Endothelial cell of umbilical vein (primary cell): ENCODE data around the gene TAMALIN. TPM values are rescaled to one million over a fixed set of nuclear protein-coding genes. Genes with fewer than 3 reads are reported as not detected.

Experiments used
- BruUV-seq: library from RNA; stranded (reverse); fragments of 400-500 nt; replicated peaks from 2 replicates; lab custom pipeline; 2021; lab: Mats Ljungman, UMichigan
- CTCF ChIA-PET: fragments of 300-600, 350-600 bp; sonication (Branson Sonifier 250); formaldehyde crosslinking; loops from one replicate; lab custom pipeline; 2021; ENCODE audit warnings: antibody characterized with exemption, inconsistent platforms; lab: Charles Lee
- POLR2A ChIA-PET: fragments of 300-600, 350-600 bp; sonication (Branson Sonifier 250); formaldehyde crosslinking; loops from one replicate; lab custom pipeline; 2021; ENCODE audit warnings: antibody characterized with exemption, inconsistent platforms; lab: Charles Lee
- DNase-seq: peaks from one replicate; pipeline ENCODE4 v3.0.0-alpha.2; 2011; ENCODE audit warnings: low read depth, low spot score
- FAIRE-seq: peaks from 2 replicates; lab custom pipeline; 2011; peaks lifted over from hg19 to GRCh38; lab: Jason Lieb, UNC
- H2AFZ ChIP-seq: 2 replicates; pipeline ENCODE4 v1.6.0; 2012; ENCODE audit warnings: low read depth, low read length, control low read depth, inconsistent platforms
- H3K27ac ChIP-seq: 2 replicates; pipeline ENCODE4 v1.5.1; 2011; ENCODE audit warnings: low read depth, mild to moderate bottlenecking, control low read depth, low read length, moderate library complexity; ENCODE audit not compliant: insufficient read depth
- H3K27me3 ChIP-seq, 2 experiments: 2 replicates each; pipeline versions ENCODE4 v1.6.0 to v1.6.1; 2011; ENCODE audit warnings: low read length in 2 of 2, mixed read lengths in 1 of 2; ENCODE audit not compliant: control insufficient read depth in 2 of 2, insufficient read depth in 2 of 2
- H3K36me3 ChIP-seq, 2 experiments: 2 replicates in 1 of 2; 3 replicates in 1 of 2; pipeline ENCODE4 v1.5.1; 2011; ENCODE audit warnings: low read length in 2 of 2, mild to moderate bottlenecking in 1 of 2, moderate library complexity in 1 of 2; ENCODE audit not compliant: control insufficient read depth in 2 of 2, insufficient read depth in 2 of 2; ENCODE audit errors: extremely low read depth in 1 of 2
- H3K4me1 ChIP-seq: 3 replicates; pipeline ENCODE4 v1.5.1; 2011; ENCODE audit warnings: mild to moderate bottlenecking, low read length; ENCODE audit not compliant: control insufficient read depth, insufficient read depth; ENCODE audit errors: extremely low read depth
- H3K4me2 ChIP-seq: 2 replicates; pipeline ENCODE4 v1.6.1; 2011; ENCODE audit warnings: low read length, control low read depth, mixed read lengths; ENCODE audit not compliant: insufficient read depth
- H3K4me3 ChIP-seq, 3 experiments: fragments of 200-600 bp in 1 of 3; sonication (generic), shearing (Covaris generic) in 1 of 3; replicated peaks in 1 of 3; 2 replicates each; pipeline ENCODE4 v1.5.1; 2011 to 2016; ENCODE audit warnings: control low read depth in 3 of 3, low read length in 3 of 3, mild to moderate bottlenecking in 2 of 3, inconsistent platforms in 1 of 3, low read depth in 1 of 3, moderate library complexity in 1 of 3; ENCODE audit not compliant: insufficient read depth in 1 of 3
- H3K79me2 ChIP-seq: 2 replicates; pipeline ENCODE4 v1.6.0; 2012; ENCODE audit warnings: low read length, inconsistent platforms; ENCODE audit not compliant: control insufficient read depth, insufficient read depth
- H3K9ac ChIP-seq: replicated peaks from 2 replicates; pipeline ENCODE3; 2011; ENCODE audit warnings: low read length, control low read depth; ENCODE audit not compliant: insufficient read depth; ENCODE audit errors: extremely low read depth
- H3K9me1 ChIP-seq: replicated peaks from 3 replicates; pipeline ENCODE4 v1.6.0; 2011; ENCODE audit warnings: mild to moderate bottlenecking, low read length; ENCODE audit not compliant: control insufficient read depth, insufficient read depth; ENCODE audit errors: extremely low read depth
- H3K9me3 ChIP-seq: replicated peaks from 2 replicates; pipeline ENCODE4 v1.5.1; 2012; ENCODE audit warnings: low read length, inconsistent platforms; ENCODE audit not compliant: control insufficient read depth, insufficient read depth
- H4K20me1 ChIP-seq: replicated peaks from 2 replicates; pipeline ENCODE3; 2011; ENCODE audit warnings: mild to moderate bottlenecking, low read length; ENCODE audit not compliant: control insufficient read depth, insufficient read depth; ENCODE audit errors: extremely low read depth
- EZH2 ChIP-seq: IDR thresholded peaks from 2 replicates; pipeline ENCODE4 v1.6.1; 2012; ENCODE audit warnings: borderline replicate concordance, low read depth, mild to moderate bottlenecking, moderate library complexity, low read length, inconsistent platforms; ENCODE audit not compliant: severe bottlenecking
- FOS ChIP-seq: IDR thresholded peaks from 2 replicates; pipeline ENCODE4 v1.6.1; 2011; ENCODE audit warnings: mild to moderate bottlenecking, low read length, moderate library complexity, borderline replicate concordance; ENCODE audit not compliant: insufficient read depth
- GATA2 ChIP-seq: IDR thresholded peaks from 2 replicates; pipeline ENCODE4 v1.7.0; 2011; ENCODE audit warnings: low read depth, mild to moderate bottlenecking, moderate library complexity, mixed read lengths, low read length; ENCODE audit not compliant: insufficient read length, insufficient read depth
- JUN ChIP-seq: IDR thresholded peaks from 2 replicates; pipeline ENCODE4 v1.6.1; 2011; ENCODE audit warnings: borderline replicate concordance, low read depth; ENCODE audit not compliant: insufficient read length, insufficient read depth
- MYC ChIP-seq: IDR thresholded peaks from one replicate; pipeline ENCODE4 v1.6.1; 2011; ENCODE audit warnings: mild to moderate bottlenecking, low read depth, low read length
- POLR2A ChIP-seq: IDR thresholded peaks from 2 replicates; pipeline ENCODE4 v1.6.1; 2012; ENCODE audit warnings: low read depth, mild to moderate bottlenecking, control low read depth, low read length
- POLR2AphosphoS5 ChIP-seq: IDR thresholded peaks from 2 replicates; pipeline ENCODE4 v1.6.1; 2012; ENCODE audit warnings: low read depth, mild to moderate bottlenecking, control low read depth, low read length, moderate library complexity; ENCODE audit not compliant: insufficient read depth
- dilution Hi-C: fragments of 300-500 bp; cut with MboI; formaldehyde crosslinking; loops from one replicate; pipeline ENCODE4 v1.15.0; 2019; ENCODE audit warnings: low sequenced_read_pairs; ENCODE audit not compliant: extremely low pct_ligation_motif_present
- intact Hi-C: fragments of 100-400 bp; cut with micrococcal nuclease; formaldehyde crosslinking; loops from one replicate; pipeline ENCODE4 v1.10.0; 2022
- polyA plus RNA-seq, 4 experiments: library from polyadenylated mRNA; depleted of rRNA in 3 of 4; stranded (reverse) in 3 of 4; unstranded in 1 of 4; fragments of >200 nt; gene quantifications; 2 replicates each; pipeline versions ENCODE4 v1.2.1 to v1.2.3, GENCODE V29; 2011 to 2012; ENCODE audit warnings: missing spikeins in 1 of 4
- total RNA-seq: library from RNA; stranded (reverse); gene quantifications from 2 replicates; pipeline ENCODE4 v1.2.3, GENCODE V29; 2021
- TF ChIP-seq, protein P1 (sequence below): IDR thresholded peaks from 2 replicates; pipeline ENCODE4 v1.6.1; 2011; ENCODE audit not compliant: insufficient read depth, insufficient read length
- TF ChIP-seq, protein P2 (sequence below), 2 donors: IDR thresholded peaks; 1 replicate in 1 of 2; 2 replicates in 1 of 2; pipeline ENCODE4 v1.5.1; 2011; ENCODE audit warnings: low read length in 2 of 2, mild to moderate bottlenecking in 2 of 2, moderate library complexity in 2 of 2, control low read depth in 1 of 2, inconsistent platforms in 1 of 2, low read depth in 1 of 2; ENCODE audit not compliant: insufficient read depth in 1 of 2; ENCODE audit errors: extremely low read depth in 1 of 2

The TAMALIN gene
- total and polyA plus RNA-seq, 2 donors (not counting 3 experiments of a cell fraction or from before 2014, with no cell fraction given), result 53.3 to 87.5 TPM

DNA sequence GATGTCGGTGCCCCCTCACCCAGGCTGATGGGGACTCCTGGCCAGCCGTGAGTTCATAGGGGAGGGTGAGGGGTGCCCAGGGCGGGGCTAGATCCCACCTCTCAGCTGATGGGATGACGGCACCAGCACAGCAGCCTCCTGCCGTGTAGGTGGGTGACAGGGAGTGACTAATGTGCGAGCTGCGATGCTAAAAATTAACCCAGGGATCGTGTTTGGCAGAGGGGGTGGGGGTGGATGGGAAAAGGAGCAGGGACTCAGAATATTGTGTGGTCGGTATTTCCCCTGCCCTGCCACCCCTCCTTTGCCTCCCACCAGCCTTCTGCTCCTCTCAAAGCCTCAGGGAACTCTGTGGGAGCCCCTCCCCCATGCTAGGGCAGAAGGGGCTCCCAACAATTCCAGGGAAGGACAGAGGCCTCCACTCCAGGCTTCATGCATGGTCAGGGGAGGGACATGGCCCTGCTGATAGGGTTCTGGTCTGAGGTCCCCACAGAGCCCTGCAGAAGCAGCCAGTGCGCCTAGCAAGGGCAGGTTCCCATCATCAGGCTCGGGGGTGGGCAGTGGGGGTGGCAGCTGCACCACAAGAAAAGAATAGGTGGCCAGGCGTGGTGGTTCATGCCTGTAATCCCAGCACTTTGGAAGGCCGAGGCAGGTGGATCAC lies 12.5 kb downstream of the TAMALIN start:
- no peak overlapping the region for H2AFZ ChIP-seq
- no peak for TF ChIP-seq GATA2
- TF ChIP-seq FOS, result no peak
- no peak for TF ChIP-seq POLR2AphosphoS5
- TF ChIP-seq, protein P1, sequence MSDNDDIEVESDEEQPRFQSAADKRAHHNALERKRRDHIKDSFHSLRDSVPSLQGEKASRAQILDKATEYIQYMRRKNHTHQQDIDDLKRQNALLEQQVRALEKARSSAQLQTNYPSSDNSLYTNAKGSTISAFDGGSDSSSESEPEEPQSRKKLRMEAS, result no peak
- TF ChIP-seq JUN, result no peak
- TF ChIP-seq POLR2A, result no peak
- TF ChIP-seq, protein P2, sequence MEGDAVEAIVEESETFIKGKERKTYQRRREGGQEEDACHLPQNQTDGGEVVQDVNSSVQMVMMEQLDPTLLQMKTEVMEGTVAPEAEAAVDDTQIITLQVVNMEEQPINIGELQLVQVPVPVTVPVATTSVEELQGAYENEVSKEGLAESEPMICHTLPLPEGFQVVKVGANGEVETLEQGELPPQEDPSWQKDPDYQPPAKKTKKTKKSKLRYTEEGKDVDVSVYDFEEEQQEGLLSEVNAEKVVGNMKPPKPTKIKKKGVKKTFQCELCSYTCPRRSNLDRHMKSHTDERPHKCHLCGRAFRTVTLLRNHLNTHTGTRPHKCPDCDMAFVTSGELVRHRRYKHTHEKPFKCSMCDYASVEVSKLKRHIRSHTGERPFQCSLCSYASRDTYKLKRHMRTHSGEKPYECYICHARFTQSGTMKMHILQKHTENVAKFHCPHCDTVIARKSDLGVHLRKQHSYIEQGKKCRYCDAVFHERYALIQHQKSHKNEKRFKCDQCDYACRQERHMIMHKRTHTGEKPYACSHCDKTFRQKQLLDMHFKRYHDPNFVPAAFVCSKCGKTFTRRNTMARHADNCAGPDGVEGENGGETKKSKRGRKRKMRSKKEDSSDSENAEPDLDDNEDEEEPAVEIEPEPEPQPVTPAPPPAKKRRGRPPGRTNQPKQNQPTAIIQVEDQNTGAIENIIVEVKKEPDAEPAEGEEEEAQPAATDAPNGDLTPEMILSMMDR (IDR thresholded peaks at IDR 0.05; ENCODE audit: extremely low read depth in 1 of 2, insufficient read depth in 1 of 2, low read depth in 1 of 2, low read length in 2 of 2), result no peak
- TF ChIP-seq MYC, result no peak
- no peak for TF ChIP-seq EZH2
- H3K27ac ChIP-seq, result no peak overlapping the region
- intact Hi-C loops (no loop called here), dilution Hi-C loops (no loop called here)
- no peak overlapping the region for H3K4me3 ChIP-seq
- peaks cover 9 to 15% of the 10 kb centered on the region in 2 experiments for H3K36me3 ChIP-seq
- no peaks in the 10 kb centered on the region for H3K79me2 ChIP-seq
- CTCF ChIA-PET, result interaction anchor here (1.0 to 13.1 kb wide), 5 partner anchors 14 to 97 kb away, joined by 4 to 946 read pairs (median 9); partner anchors contain the start of gene TAMALIN
- H3K9me3 ChIP-seq, result no peaks in the 10 kb centered on the region
- POLR2A ChIA-PET, result interaction anchor here (0.7 to 12.4 kb wide), 3 partner anchors 9 to 14 kb away, joined by 3 to 221 read pairs (median 30); partner anchors contain the start of gene TAMALIN
- peaks cover 19% of the 10 kb centered on the region for H3K4me1 ChIP-seq
- DNase-seq, result no peak
- no TSS peak for BruUV-seq
- H4K20me1 ChIP-seq, result no peaks in the 10 kb centered on the region
- no peak overlapping the region for H3K9ac ChIP-seq
- no peaks in the 10 kb centered on the region for H3K9me1 ChIP-seq
- H3K27me3 ChIP-seq, result no peaks in the 10 kb centered on the region
- no peak for FAIRE-seq
- H3K4me2 ChIP-seq, result no peak overlapping the region
